Activated naive CD4-positive, alpha-beta T cell treated with anti-CD3 and anti-CD28 coated beads, Interleukin-2, amount 50 U/mL, for 24 hours (primary cell): ENCODE measurements around the gene ANKRD12.

ENCODE experiments used
- H3K27ac Mint-ChIP-seq: one replicate; pipeline ENCODE4 v1.8.0; 2021; ENCODE audit warnings: mild to moderate bottlenecking, mixed read lengths
- H3K27me3 Mint-ChIP-seq: one replicate; pipeline ENCODE4 v1.8.0; 2021; ENCODE audit warnings: mixed read lengths
- H3K36me3 Mint-ChIP-seq: one replicate; pipeline ENCODE4 v1.8.0; 2021; ENCODE audit warnings: mixed read lengths
- H3K4me1 Mint-ChIP-seq: one replicate; pipeline ENCODE4 v1.8.0; 2021; ENCODE audit warnings: mixed read lengths
- H3K4me3 Mint-ChIP-seq: one replicate; pipeline ENCODE4 v1.8.0; 2021; ENCODE audit warnings: mild to moderate bottlenecking, mixed read lengths
- H3K9me3 Mint-ChIP-seq: one replicate; pipeline ENCODE4 v1.8.0; 2021; ENCODE audit warnings: mixed read lengths

The ANKRD12 gene

GRCh38 chr18:9181275-9181674, 44.7 kb downstream of the ANKRD12 start:
- no peaks in the 10 kb centered on the region for H3K9me3 Mint-ChIP-seq
- H3K36me3 Mint-ChIP-seq: peaks cover 33% of the 10 kb centered on the region
- H3K27ac Mint-ChIP-seq: no peak overlapping the region
- H3K27me3 Mint-ChIP-seq: no peaks in the 10 kb centered on the region
- H3K4me1 Mint-ChIP-seq: peaks cover 84% of the 10 kb centered on the region
- H3K4me3 Mint-ChIP-seq: no peak overlapping the region

GRCh38 chr18:9182852-9183399, 46.3 kb downstream of the ANKRD12 start:
- peaks cover 75% of the 10 kb centered on the region for H3K4me1 Mint-ChIP-seq
- no peaks in the 10 kb centered on the region for H3K27me3 Mint-ChIP-seq
- peak overlapping the region; percentile 76 for H3K27ac Mint-ChIP-seq
- peaks cover 36% of the 10 kb centered on the region for H3K36me3 Mint-ChIP-seq
- H3K4me3 Mint-ChIP-seq: peak overlapping the region; percentile 50
- H3K9me3 Mint-ChIP-seq: no peaks in the 10 kb centered on the region

- peaks cover 69% of the 10 kb centered on the region for H3K4me1 Mint-ChIP-seq
- H3K4me3 Mint-ChIP-seq: peak overlapping the region; percentile 61
- no peaks in the 10 kb centered on the region for H3K27me3 Mint-ChIP-seq
- peaks cover 39% of the 10 kb centered on the region for H3K36me3 Mint-ChIP-seq
- peak overlapping the region; percentile 63 for H3K27ac Mint-ChIP-seq
- no peaks in the 10 kb centered on the region for H3K9me3 Mint-ChIP-seq
Observed at GRCh38 chr18:9184998-9185613, 48.5 kb downstream of the ANKRD12 start.

GRCh38 chr18:9188359-9189231, 52.0 kb downstream of the ANKRD12 start:
- Mint-ChIP-seq H3K4me3 (no peak overlapping the region), H3K27me3 (no peaks in the 10 kb centered on the region), H3K4me1 (peaks cover 62% of the 10 kb centered on the region), H3K27ac (no peak overlapping the region), H3K36me3 (peaks cover 41% of the 10 kb centered on the region), H3K9me3 (no peaks in the 10 kb centered on the region)

GRCh38 chr18:9189491-9189890, 52.9 kb downstream of the ANKRD12 start:
- Mint-ChIP-seq H3K27me3 (no peaks in the 10 kb centered on the region), H3K36me3 (peaks cover 40% of the 10 kb centered on the region), H3K4me3 (no peak overlapping the region), H3K4me1 (peaks cover 58% of the 10 kb centered on the region), H3K9me3 (no peaks in the 10 kb centered on the region), H3K27ac (no peak overlapping the region)

- peak overlapping the region; percentile 80 for H3K27ac Mint-ChIP-seq
- H3K27me3 Mint-ChIP-seq: no peaks in the 10 kb centered on the region
- no peak overlapping the region for H3K4me3 Mint-ChIP-seq
- H3K9me3 Mint-ChIP-seq: no peaks in the 10 kb centered on the region
- peaks cover 35% of the 10 kb centered on the region for H3K36me3 Mint-ChIP-seq
- H3K4me1 Mint-ChIP-seq: peaks cover 42% of the 10 kb centered on the region
Observed at GRCh38 chr18:9191658-9192256, 55.2 kb downstream of the ANKRD12 start.

- no peaks in the 10 kb centered on the region for H3K9me3 Mint-ChIP-seq
- H3K36me3 Mint-ChIP-seq: peaks cover 35% of the 10 kb centered on the region
Observed at GRCh38 chr18:9193031-9193430, 56.5 kb downstream of the ANKRD12 start.

GRCh38 chr18:9196568-9196967, 60.0 kb downstream of the ANKRD12 start:
- Mint-ChIP-seq H3K4me3 (no peak overlapping the region), H3K4me1 (peaks cover 44% of the 10 kb centered on the region), H3K9me3 (no peaks in the 10 kb centered on the region), H3K36me3 (peaks cover 24% of the 10 kb centered on the region), H3K27ac (no peak overlapping the region), H3K27me3 (no peaks in the 10 kb centered on the region)

More at GRCh38 chr18:9193031-9193430, 56.5 kb downstream of the ANKRD12 start:
- Mint-ChIP-seq H3K4me1 (peaks cover 42% of the 10 kb centered on the region), H3K27me3 (no peaks in the 10 kb centered on the region), H3K27ac (no peak overlapping the region), H3K4me3 (no peak overlapping the region)

GRCh38 chr18:9199681-9200080, 63.1 kb downstream of the ANKRD12 start:
- Mint-ChIP-seq H3K27me3 (no peaks in the 10 kb centered on the region), H3K4me1 (peaks cover 25% of the 10 kb centered on the region), H3K27ac (no peak overlapping the region), H3K9me3 (no peaks in the 10 kb centered on the region), H3K36me3 (peaks cover 12% of the 10 kb centered on the region), H3K4me3 (no peak overlapping the region)

- H3K27me3 Mint-ChIP-seq: no peaks in the 10 kb centered on the region
- peaks cover 28% of the 10 kb centered on the region for H3K4me1 Mint-ChIP-seq
- H3K27ac Mint-ChIP-seq: no peak overlapping the region
- H3K36me3 Mint-ChIP-seq: peaks cover 4% of the 10 kb centered on the region
- H3K4me3 Mint-ChIP-seq: no peak overlapping the region
- H3K9me3 Mint-ChIP-seq: no peaks in the 10 kb centered on the region
Observed at GRCh38 chr18:9201224-9201623, 64.6 kb downstream of the ANKRD12 start.

GRCh38 chr18:9204659-9205058, 68.1 kb downstream of the ANKRD12 start:
- H3K9me3 Mint-ChIP-seq: no peaks in the 10 kb centered on the region
- no peak overlapping the region for H3K4me3 Mint-ChIP-seq
- H3K36me3 Mint-ChIP-seq: peaks cover 7% of the 10 kb centered on the region
- no peak overlapping the region for H3K27ac Mint-ChIP-seq
- no peaks in the 10 kb centered on the region for H3K27me3 Mint-ChIP-seq
- peaks cover 26% of the 10 kb centered on the region for H3K4me1 Mint-ChIP-seq

GRCh38 chr18:9206421-9206820, 69.8 kb downstream of the ANKRD12 start:
- Mint-ChIP-seq H3K4me3 (no peak overlapping the region), H3K27ac (no peak overlapping the region), H3K27me3 (no peaks in the 10 kb centered on the region), H3K4me1 (peaks cover 18% of the 10 kb centered on the region), H3K9me3 (no peaks in the 10 kb centered on the region), H3K36me3 (peaks cover 9% of the 10 kb centered on the region)

- no peaks in the 10 kb centered on the region for H3K27me3 Mint-ChIP-seq
Observed at GRCh38 chr18:9209279-9209678, 72.7 kb downstream of the ANKRD12 start.

GRCh38 chr18:9210966-9211365, 74.4 kb downstream of the ANKRD12 start:
- Mint-ChIP-seq H3K36me3 (peaks cover 25% of the 10 kb centered on the region), H3K4me3 (no peak overlapping the region), H3K4me1 (peaks cover 31% of the 10 kb centered on the region), H3K27ac (no peak overlapping the region), H3K9me3 (no peaks in the 10 kb centered on the region), H3K27me3 (no peaks in the 10 kb centered on the region)

More at GRCh38 chr18:9209279-9209678, 72.7 kb downstream of the ANKRD12 start:
- Mint-ChIP-seq H3K4me1 (peaks cover 33% of the 10 kb centered on the region), H3K36me3 (peaks cover 15% of the 10 kb centered on the region), H3K4me3 (no peak overlapping the region), H3K27ac (no peak overlapping the region), H3K9me3 (no peaks in the 10 kb centered on the region)

- Mint-ChIP-seq H3K4me1 (peaks cover 31% of the 10 kb centered on the region), H3K27ac (no peak overlapping the region), H3K27me3 (no peaks in the 10 kb centered on the region), H3K36me3 (peaks cover 27% of the 10 kb centered on the region), H3K4me3 (no peak overlapping the region), H3K9me3 (no peaks in the 10 kb centered on the region)
Observed at GRCh38 chr18:9211955-9212354, 75.4 kb downstream of the ANKRD12 start.
